Measurements from ENCODE around the gene S100A7A.

S100A7A gene

GRCh38 chr1:153465811-153466636, 49.7 kb downstream of the S100A7A start:
- peak; percentile 73 for TF ChIP-seq CTCF (IDR thresholded peaks at IDR 0.05)
- H3K27me3 ChIP-seq: peaks cover 46% of the 10 kb centered on the region

GRCh38 chr1:153466908-153467307, 50.6 kb downstream of the S100A7A start:
- H3K27me3 ChIP-seq: peaks cover 41% of the 10 kb centered on the region
- H3K9me3 ChIP-seq: peaks cover 6% of the 10 kb centered on the region
- no peak for TF ChIP-seq CTCF (IDR thresholded peaks at IDR 0.05)
- no peak overlapping the region for H3K27ac ChIP-seq
- no peaks in the 10 kb centered on the region for H3K36me3 ChIP-seq
- no peak overlapping the region for H3K4me3 ChIP-seq (ENCODE audit: low read depth in 1 of 2, low read length in 1 of 2)
- H3K4me1 ChIP-seq (ENCODE audit: control insufficient read depth in 1 of 2, insufficient read depth in 1 of 2, low read depth in 1 of 2, low read length in 1 of 2): peaks cover 9 to 12% of the 10 kb centered on the region in 2 experiments

More at GRCh38 chr1:153465811-153466636, 49.7 kb downstream of the S100A7A start:
- Histone ChIP-seq H3K36me3 (no peaks in the 10 kb centered on the region), H3K27ac (no peak overlapping the region), H3K4me3 (ENCODE audit: low read depth in 1 of 2, low read length in 1 of 2) (no peak overlapping the region), H3K9me3 (no peaks in the 10 kb centered on the region), H3K4me1 (ENCODE audit: control insufficient read depth in 1 of 2, insufficient read depth in 1 of 2, low read depth in 1 of 2, low read length in 1 of 2) (peaks cover 9 to 12% of the 10 kb centered on the region in 2 experiments)

- peaks cover 14% of the 10 kb centered on the region for H3K27me3 ChIP-seq
- H3K9me3 ChIP-seq: peaks cover 14% of the 10 kb centered on the region
- no peak overlapping the region for H3K27ac ChIP-seq
- H3K4me3 ChIP-seq (ENCODE audit: low read depth in 1 of 2, low read length in 1 of 2): no peak overlapping the region
- H3K4me1 ChIP-seq (ENCODE audit: control insufficient read depth in 1 of 2, insufficient read depth in 1 of 2, low read depth in 1 of 2, low read length in 1 of 2): peaks cover 6 to 10% of the 10 kb centered on the region in 2 experiments
- no peak for TF ChIP-seq CTCF (IDR thresholded peaks at IDR 0.05)
- no peaks in the 10 kb centered on the region for H3K36me3 ChIP-seq
These were observed 54.4 kb downstream of the S100A7A start for GRCh38 chr1:153470707-153471106.
